Left ventricle myocardium superior (tissue), 1 donor: Measurements from ENCODE around the gene ZFP92. TPM values are rescaled to one million over a fixed set of nuclear protein-coding genes. Genes with fewer than 3 reads are reported as not detected.

Experiments
- ATAC-seq: fragments of 200-7000 bp; cut with Tn5 transposase; one replicate; pipeline ENCODE4 v1.9.1; 2020; ENCODE audit warnings: mild to moderate bottlenecking, moderate library complexity
- DNase-seq: peaks from one replicate; pipeline ENCODE4 v3.0.0-alpha.2; 2020
- intact Hi-C: fragments of 100-400 bp; cut with micrococcal nuclease; formaldehyde crosslinking; loops from one replicate; pipeline ENCODE4 v1.11.0; 2022
- total RNA-seq: library from RNA; stranded (reverse); fragmentation: NEBNext Ultra II Directional; extraction: Animal tissue kit (Norgen Biotek cat#: 25700); gene quantifications from one replicate; pipeline ENCODE4 v1.2.1, GENCODE V29; 2021
- donor health status: DM: no; HTN: yes; CAD: no; lungs with severe emphysema.

Gene ZFP92
- total RNA-seq, 1 donor from 2014 or later: 0.57 TPM

- DNase-seq (no peak), ATAC-seq (no peak)
- intact Hi-C loops: no loop called here
Observed at GRCh38 chrX:153445856-153446635, 34.8 kb downstream of the ZFP92 start, which contains the start of gene TREX2. TSS of gene TREX2 (minus strand) at chrX:153446056. CDS start at chrX:153445430, 626 bp downstream.

GRCh38 chrX:153446636-153446936 is 35.3 kb downstream of the ZFP92 start:
- no peak for ATAC-seq
- DNase-seq: no peak
- intact Hi-C loops: no loop called here

- DNase-seq (no peak), ATAC-seq (no peak)
- intact Hi-C loops: no loop called here
Observed at GRCh38 chrX:153446950-153447580, 35.8 kb downstream of the ZFP92 start.

- intact Hi-C loops: no loop called here
- no peak for DNase-seq
- ATAC-seq: no peak
Observed at GRCh38 chrX:153447581-153447960, 36.3 kb downstream of the ZFP92 start.

- intact Hi-C loops: no loop called here
- DNase-seq (no peak), ATAC-seq (no peak)
Observed at GRCh38 chrX:153448556-153449367, 37.5 kb downstream of the ZFP92 start.

GRCh38 chrX:153449368-153450113 is 38.3 kb downstream of the ZFP92 start:
- DNase-seq (no peak), ATAC-seq (no peak)
- intact Hi-C loops: no loop called here

- no peak for ATAC-seq
- no peak for DNase-seq
- intact Hi-C loops: no loop called here
Observed at GRCh38 chrX:153450114-153450948, 39.1 kb downstream of the ZFP92 start.

GRCh38 chrX:153450949-153451277 is 39.6 kb downstream of the ZFP92 start:
- intact Hi-C loops: no loop called here
- DNase-seq (no peak), ATAC-seq (no peak)

GRCh38 chrX:153454901-153455550 is 43.8 kb downstream of the ZFP92 start:
- DNase-seq: no peak
- intact Hi-C loops: no loop called here
- no peak for ATAC-seq

GRCh38 chrX:153455571-153455970 is 44.3 kb downstream of the ZFP92 start:
- DNase-seq: no peak
- intact Hi-C loops: no loop called here
- ATAC-seq: no peak

- DNase-seq (peak; percentile 74), ATAC-seq (peak; percentile 87)
- intact Hi-C loops: no loop called here
Observed at GRCh38 chrX:153456161-153456560, 44.9 kb downstream of the ZFP92 start.

GRCh38 chrX:153456704-153457103 is 45.4 kb downstream of the ZFP92 start:
- intact Hi-C loops: no loop called here
- DNase-seq (peak; percentile 7), ATAC-seq (no peak)

GRCh38 chrX:153457136-153457825 is 46.0 kb downstream of the ZFP92 start:
- DNase-seq: peak; percentile 9
- ATAC-seq: no peak
- intact Hi-C loops: no loop called here

GRCh38 chrX:153457827-153458466 is 46.7 kb downstream of the ZFP92 start:
- no peak for ATAC-seq
- intact Hi-C loops: no loop called here
- DNase-seq: peak; percentile 6

GRCh38 chrX:153458476-153458875 is 47.2 kb downstream of the ZFP92 start:
- no peak for DNase-seq
- intact Hi-C loops: no loop called here
- peak; percentile 14 for ATAC-seq

GRCh38 chrX:153459986-153460385 is 48.7 kb downstream of the ZFP92 start:
- intact Hi-C loops: no loop called here
- peak; percentile 15 for DNase-seq
- peak; percentile 37 for ATAC-seq

GRCh38 chrX:153460826-153461225 is 49.6 kb downstream of the ZFP92 start:
- intact Hi-C loops: no loop called here
- DNase-seq: peak; percentile 57
- ATAC-seq: peak; percentile 52
